ENCODE data around the gene TMEM140.
"Not testable (repeated sequence)": the region's sequence is repeated elsewhere in the genome, so short reads cannot be mapped to it uniquely, and the experiment has no call there.

TMEM140 gene

DNA sequence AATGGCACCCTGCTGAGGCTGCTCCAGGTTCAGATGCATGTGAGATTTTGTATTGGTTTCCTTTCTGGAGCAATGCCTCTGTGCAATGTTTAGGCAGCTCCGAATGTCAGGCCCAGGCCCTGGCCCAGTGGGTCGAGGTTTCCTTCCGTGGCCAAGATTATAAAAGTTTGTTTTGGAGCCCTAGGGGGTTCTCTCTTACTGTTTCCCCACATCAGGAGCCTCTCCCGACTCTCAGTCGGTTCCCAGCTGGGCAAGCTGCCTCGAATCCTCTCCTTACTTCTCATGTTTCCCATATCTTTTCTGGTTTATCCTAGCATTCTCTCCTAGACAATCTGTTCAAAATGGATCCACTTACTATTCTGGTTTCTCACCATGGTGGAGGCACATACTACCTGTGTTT is 11.0 kb downstream of the TMEM140 start:
- DNase-seq = no peak
- ATAC-seq = no peak

GRCh38 chr7:135159359-135160085 is 11.7 kb downstream of the TMEM140 start:
- no peak for ATAC-seq
- no peak for DNase-seq

- DNase-seq (no peak), ATAC-seq (peak; percentile 42)
Observed at GRCh38 chr7:135160098-135160857, 12.4 kb downstream of the TMEM140 start.

DNA sequence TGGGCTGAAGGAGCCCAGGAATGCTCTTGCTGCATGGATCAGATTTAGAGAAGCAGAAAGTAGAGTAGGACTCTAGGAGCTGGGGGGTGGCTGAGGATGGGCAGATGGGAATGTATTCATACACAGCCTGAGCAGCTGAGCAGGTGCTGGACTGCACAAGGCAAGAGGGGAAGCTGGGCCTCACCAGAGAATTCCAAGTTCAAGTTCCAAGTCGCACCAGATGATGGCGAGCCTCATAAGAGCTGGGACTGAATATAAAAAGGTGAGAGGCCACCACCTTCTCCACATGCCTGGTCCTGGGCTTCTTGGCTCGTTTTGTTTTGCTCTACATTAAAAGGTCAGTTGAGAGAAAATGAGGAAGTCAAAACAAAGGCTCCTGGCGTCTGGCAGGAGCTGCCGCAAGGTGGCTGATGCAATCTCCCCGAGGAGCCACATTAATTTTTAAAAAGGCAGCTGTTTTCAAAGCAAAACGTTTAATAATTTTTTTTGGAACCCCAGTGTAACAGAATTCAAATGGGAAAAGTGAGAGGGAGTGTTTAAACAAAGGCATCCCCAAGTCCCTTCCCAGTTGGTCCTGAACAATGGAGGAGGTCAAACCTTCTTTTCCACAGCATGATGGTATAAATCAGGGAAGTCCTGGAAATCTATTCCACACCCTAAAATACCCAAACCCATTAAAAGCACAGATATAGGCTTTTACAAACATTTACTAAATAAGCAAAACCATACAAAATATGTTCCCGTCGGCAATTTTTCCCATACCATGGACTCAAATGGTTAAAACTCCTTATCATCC is 13.2 kb downstream of the TMEM140 start:
- DNase-seq (no peak), ATAC-seq (no peak)

DNA sequence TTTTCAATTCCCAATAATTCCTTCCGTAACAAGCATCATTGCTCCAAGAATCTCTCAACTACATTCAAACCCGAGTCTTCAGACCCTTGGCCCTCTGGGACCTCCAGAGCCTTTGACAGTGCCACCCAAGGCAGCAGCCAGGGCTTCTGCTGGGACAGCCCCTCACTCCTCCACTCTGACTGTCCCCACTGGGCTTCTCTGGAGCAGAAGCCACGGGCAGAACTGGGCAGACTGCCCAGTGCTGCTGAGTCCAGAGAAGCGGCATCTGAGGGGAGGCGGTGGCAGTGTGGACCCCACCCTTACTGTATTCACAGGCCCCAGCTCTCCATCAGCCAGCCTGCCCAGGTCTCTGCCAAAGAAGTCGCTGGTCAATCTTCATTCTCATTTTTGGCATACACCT is 13.8 kb downstream of the TMEM140 start:
- DNase-seq (no peak), ATAC-seq (no peak)

- DNase-seq = no peak
- ATAC-seq = no peak
Observed at GRCh38 chr7:135162382-135163001, 14.6 kb downstream of the TMEM140 start.

DNA sequence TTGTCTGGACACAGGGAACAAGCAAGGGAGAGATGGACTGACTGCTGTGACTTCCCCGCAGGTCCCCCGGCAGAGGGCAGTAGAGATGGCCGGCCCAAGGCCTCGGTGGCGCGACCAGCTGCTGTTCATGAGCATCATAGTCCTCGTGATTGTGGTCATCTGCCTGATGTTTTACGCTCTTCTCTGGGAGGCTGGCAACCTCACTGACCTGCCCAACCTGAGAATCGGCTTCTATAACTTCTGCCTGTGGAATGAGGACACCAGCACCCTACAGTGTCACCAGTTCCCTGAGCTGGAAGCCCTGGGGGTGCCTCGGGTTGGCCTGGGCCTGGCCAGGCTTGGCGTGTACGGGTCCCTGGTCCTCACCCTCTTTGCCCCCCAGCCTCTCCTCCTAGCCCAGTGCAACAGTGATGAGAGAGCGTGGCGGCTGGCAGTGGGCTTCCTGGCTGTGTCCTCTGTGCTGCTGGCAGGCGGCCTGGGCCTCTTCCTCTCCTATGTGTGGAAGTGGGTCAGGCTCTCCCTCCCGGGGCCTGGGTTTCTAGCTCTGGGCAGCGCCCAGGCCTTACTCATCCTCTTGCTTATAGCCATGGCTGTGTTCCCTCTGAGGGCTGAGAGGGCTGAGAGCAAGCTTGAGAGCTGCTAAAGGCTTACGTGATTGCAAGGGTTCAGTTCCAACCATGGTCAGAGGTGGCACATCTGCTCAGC is 16.6 kb downstream of the TMEM140 start:
- ATAC-seq = no peak
- no peak for DNase-seq

GRCh38 chr7:135165862-135166261 is 18.0 kb downstream of the TMEM140 start:
- ATAC-seq (no peak), DNase-seq (no peak)

DNA sequence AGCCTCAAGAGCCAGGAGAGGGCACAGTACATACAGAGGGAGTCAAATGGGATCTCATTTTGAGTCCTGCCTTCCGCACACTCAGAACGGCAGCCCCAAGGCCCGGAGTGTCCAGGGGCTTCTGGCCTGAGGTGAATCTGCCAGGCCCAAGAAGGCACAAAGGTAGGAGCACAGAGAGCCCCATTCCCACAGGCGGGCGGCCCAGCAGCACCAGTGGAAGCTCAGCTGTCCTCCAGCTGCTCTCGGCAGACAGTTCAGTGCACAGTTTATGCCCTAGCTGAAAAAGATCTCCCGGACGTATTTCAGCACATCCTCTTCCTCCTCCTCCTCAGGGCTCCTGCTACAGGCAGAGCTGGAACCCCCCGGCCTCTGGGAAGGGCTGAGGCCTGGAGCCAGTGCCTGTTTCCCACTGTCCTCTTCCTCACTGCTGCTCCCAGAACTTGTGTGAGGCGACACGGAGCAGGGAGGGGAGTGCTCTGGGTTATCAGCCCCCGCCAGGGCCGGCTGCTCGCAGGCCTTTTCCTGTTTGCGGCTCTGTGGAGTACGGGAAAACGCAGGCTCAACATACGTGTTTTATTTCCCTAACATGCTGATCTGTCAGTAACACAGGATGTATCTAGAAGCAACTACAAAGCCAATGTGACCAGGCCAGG is 18.6 kb downstream of the TMEM140 start:
- DNase-seq = no peak

DNA sequence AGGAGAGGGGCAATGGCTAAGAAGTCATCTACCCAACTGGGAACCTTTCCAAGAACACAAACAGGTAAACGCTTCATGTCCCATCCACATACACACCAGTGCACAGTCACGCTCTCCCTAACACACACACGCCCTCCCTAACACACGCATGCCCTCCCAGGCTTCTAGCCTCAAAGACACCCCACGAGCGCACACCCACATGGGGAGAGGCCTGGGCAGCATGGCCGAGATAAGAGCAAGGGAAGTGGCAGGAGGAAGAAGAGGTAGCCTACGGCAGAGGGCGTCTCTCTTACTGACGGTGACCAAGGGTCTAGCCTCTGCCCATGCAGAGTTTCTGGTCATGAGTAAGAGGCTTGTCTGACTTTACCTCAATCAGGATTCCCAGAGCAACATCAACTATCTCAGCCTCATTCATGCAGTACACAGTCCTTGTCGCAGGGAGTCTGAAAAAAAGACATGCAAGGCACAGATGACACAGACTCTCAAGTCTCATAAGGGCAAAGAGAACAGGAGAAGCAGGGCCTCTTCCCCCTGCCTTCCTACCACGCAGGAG is 19.6 kb downstream of the TMEM140 start:
- no peak for DNase-seq
- no peak for ATAC-seq

More for the DNA sequence above, 18.6 kb downstream of the TMEM140 start:
- no peak for ATAC-seq

- DNase-seq (no peak), ATAC-seq (no peak)
Observed at GRCh38 chr7:135168001-135168400, 20.1 kb downstream of the TMEM140 start.

GRCh38 chr7:135168489-135169140 is 20.7 kb downstream of the TMEM140 start:
- DNase-seq (no peak), ATAC-seq (no peak)

- peak; percentile 55 for ATAC-seq
- DNase-seq = peak; percentile 80
Observed at GRCh38 chr7:135169141-135169963, 21.5 kb downstream of the TMEM140 start.

DNA sequence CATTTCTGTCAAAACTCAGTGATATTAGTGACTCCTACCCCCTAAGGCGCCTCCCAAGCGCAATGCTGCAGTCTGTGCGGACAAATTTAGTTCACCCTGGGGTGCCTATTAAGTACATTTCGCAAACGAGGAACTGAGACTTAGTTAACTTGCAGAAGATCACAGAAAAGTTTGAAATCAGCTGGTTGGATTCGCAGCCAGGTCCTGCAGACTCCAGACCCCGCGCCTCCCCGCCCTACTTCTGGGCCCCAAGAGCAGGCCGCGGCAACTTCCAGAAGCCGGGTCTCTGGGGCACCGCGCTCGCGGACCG is 22.0 kb downstream of the TMEM140 start:
- DNase-seq (no peak), ATAC-seq (no peak)

- DNase-seq = peak; percentile 96
- peak; percentile 93 for ATAC-seq
Observed at GRCh38 chr7:135170274-135170997, 22.6 kb downstream of the TMEM140 start, which contains the start of gene CYREN. Gene CYREN, minus strand, starts transcription at chr7:135170707. Its CDS starts 1,785 bp downstream, at chr7:135168922.

DNA sequence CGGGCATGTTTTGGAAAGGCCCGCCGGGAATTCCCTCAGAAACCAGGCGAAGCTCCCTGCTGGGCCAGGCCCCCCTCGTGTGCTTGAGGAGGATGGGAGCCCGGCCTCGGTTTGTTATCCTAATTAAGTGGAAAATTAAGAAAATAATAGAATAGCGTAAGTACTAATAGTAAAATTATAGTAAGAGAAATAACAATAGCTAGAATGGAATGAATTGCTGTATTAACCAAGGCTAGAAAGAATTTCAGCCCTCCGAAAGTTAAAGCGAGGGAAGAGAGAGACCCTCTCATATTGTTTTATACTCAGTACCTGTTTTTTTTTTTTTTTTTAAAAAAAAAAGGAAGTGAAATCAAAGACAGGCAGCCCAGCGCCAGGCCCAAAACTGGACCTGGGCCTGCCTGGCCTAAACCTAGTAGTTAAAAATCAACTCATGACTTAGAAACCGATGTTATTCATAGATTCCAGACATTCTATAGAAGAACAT is 23.2 kb downstream of the TMEM140 start:
- DNase-seq, ATAC-seq: not testable (repeated sequence)

- not testable (repeated sequence) for ATAC-seq, DNase-seq
Observed at GRCh38 chr7:135171581-135172291, 23.9 kb downstream of the TMEM140 start.

- not testable (repeated sequence) for ATAC-seq, DNase-seq
Observed at GRCh38 chr7:135173916-135174315, 26.0 kb downstream of the TMEM140 start.
